Heart left ventricle (tissue), 13 donors: ENCODE measurements around the gene STUB1.

Experiments used
- POLR2A ChIP-seq, 2 donors: fragments of 450-650 bp; IDR thresholded peaks; one replicate each; pipeline ENCODE4 v1.6.1; 2017; ENCODE audit warnings: antibody characterized with exemption in 2 of 2, mild to moderate bottlenecking in 2 of 2, moderate library complexity in 2 of 2
- TF ChIP-seq, protein P1 (sequence below), 12 donors: fragments of 200-600 bp; sonication (generic) in 4 of 12; IDR thresholded peaks; one replicate each; pipeline versions ENCODE4 v1.5.0 to v1.8.0; 2018 to 2022; ENCODE audit warnings: antibody characterized with exemption in 12 of 12, mild to moderate bottlenecking in 5 of 12
- donor health status: ischemic (EF 13 %, LVEDD 7.1; RV severe dilation, severe dysfunction).
- donor health status: DM: no; HTN: yes; CAD: no.
- donor health status: DM: no; HTN: no; CAD: no.
- donor health status: ischemic (EF 25% LVEDD 6.9; RV normal size, moderate dysfunction).
- donor health status: ischemic (EF 25% LVEDD 5.7; RV mildly dilated, moderate dysfunction).
- donor health status: ischemic (EF 35%, LVEDD 5.7; RV mildly dilated, moderate dysfunction).
- donor health status: nonischemic (EF 11% LVEDD 7.7; RV severe dilation, severe dysfunction).
- donor health status: DM: yes; HTN: yes; CAD: no.
- donor health status: PGD.
- donor health status: ischemic (EF 29% LVEDD 5.4; RV normal size, mild dysfunction).
- donor health status: nonischemic (EF 23%, LVEDD 6.1; RV moderate dilation, normal function).

DNA sequence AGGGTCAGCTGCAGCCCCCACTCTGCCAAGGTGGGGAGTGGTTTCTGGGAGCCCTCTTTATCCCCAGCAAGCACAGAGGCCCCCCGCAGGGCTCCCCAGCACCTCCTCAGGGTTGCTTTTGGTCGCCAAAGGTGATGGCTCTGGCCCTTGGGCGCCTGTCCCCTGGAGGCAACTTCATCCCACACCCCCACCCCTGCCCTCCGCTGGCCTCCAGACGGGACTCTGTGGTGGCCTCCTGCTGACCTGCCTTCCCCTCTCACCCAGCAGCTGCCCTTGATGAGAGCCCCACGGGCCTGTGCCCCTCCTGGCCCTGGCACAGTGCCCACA lies 20.1 kb upstream of the STUB1 start:
- TF ChIP-seq, protein P1, sequence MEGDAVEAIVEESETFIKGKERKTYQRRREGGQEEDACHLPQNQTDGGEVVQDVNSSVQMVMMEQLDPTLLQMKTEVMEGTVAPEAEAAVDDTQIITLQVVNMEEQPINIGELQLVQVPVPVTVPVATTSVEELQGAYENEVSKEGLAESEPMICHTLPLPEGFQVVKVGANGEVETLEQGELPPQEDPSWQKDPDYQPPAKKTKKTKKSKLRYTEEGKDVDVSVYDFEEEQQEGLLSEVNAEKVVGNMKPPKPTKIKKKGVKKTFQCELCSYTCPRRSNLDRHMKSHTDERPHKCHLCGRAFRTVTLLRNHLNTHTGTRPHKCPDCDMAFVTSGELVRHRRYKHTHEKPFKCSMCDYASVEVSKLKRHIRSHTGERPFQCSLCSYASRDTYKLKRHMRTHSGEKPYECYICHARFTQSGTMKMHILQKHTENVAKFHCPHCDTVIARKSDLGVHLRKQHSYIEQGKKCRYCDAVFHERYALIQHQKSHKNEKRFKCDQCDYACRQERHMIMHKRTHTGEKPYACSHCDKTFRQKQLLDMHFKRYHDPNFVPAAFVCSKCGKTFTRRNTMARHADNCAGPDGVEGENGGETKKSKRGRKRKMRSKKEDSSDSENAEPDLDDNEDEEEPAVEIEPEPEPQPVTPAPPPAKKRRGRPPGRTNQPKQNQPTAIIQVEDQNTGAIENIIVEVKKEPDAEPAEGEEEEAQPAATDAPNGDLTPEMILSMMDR (IDR thresholded peaks at IDR 0.05) = no peak
- TF ChIP-seq POLR2A (IDR thresholded peaks at IDR 0.05) = no peak
